HFFc6 (cell line): ENCODE results near the gene WNK2. TPM values are rescaled to one million over a fixed set of nuclear protein-coding genes. Genes with fewer than 3 reads are reported as not detected.
A peak's percentile ranks its signal among the peaks of the same experiment; 100 is the strongest.

Experiments
- DNase-seq: peaks from one replicate; pipeline ENCODE4 v3.0.0-alpha.2; 2018
- H3K27ac Mint-ChIP-seq: 2 replicates; pipeline ENCODE4 v1.8.0; 2020; ENCODE audit warnings: mild to moderate bottlenecking, mixed read lengths
- H3K27me3 Mint-ChIP-seq: 2 replicates; pipeline ENCODE4 v1.8.0; 2021; ENCODE audit warnings: mild to moderate bottlenecking, moderate library complexity, mixed read lengths; ENCODE audit not compliant: insufficient read depth
- H3K36me3 Mint-ChIP-seq: 2 replicates; pipeline ENCODE4 v1.8.0; 2021; ENCODE audit warnings: low read depth, mixed read lengths
- H3K4me1 Mint-ChIP-seq: 2 replicates; pipeline ENCODE4 v1.8.0; 2020; ENCODE audit warnings: low read depth, mixed read lengths
- H3K4me3 Mint-ChIP-seq: 2 replicates; pipeline ENCODE4 v1.8.0; 2020; ENCODE audit warnings: mild to moderate bottlenecking, moderate library complexity, mixed read lengths
- H3K9me3 Mint-ChIP-seq: 2 replicates; pipeline ENCODE4 v1.8.0; 2020; ENCODE audit warnings: mild to moderate bottlenecking, mixed read lengths
- total RNA-seq, 6 experiments: library from RNA; stranded (reverse); fragmentation: NEBNext Ultra II Directional; extraction: Animal tissue kit (Norgen Biotek cat#: 25700); gene quantifications; 2 replicates in 1 of 6; 3 replicates in 5 of 6; pipeline ENCODE4 v1.2.3, GENCODE V29; 2021
- TF ChIP-seq, protein P1 (sequence below): fragments of 200-600 bp; sonication (generic); IDR thresholded peaks from 2 replicates; pipeline ENCODE4 v1.5.0; 2021; ENCODE audit warnings: antibody characterized with exemption, mild to moderate bottlenecking

Gene WNK2
- total RNA-seq, 6 experiments from 2014 or later = not detected

DNA sequence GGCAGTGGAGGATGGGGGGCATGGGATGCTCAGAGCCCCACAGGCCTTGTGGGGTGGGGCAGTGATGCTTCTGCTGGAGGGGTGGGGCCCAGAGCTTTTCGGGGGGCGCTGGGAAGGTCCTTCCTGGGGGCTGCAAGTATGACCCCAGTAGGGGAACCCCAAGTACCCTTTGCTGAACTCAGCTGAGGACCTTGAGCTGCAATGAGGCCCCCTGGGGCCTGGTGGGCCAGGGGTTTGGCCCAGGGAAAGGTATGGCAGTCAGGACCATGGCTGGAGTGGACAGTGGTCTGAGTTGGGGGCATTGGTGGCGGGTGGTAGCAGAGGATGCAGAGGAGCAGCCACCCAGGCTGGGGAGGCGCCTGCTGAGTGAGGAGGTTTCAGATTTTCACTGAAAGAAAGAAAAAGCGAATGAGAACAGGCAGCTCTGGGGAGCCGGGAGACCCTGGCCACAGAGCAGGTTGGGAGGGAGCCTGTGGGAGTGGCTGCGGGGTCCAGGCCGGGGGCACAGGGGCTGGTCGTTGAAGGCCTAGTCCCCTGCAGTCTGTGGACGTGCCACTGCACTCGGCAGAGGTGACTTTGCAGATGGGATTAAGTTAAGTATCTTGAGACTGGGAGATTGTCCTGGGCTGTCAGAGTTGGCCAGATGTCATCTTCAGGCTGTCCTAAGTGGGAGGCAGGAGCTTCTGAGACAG lies 19.2 kb downstream of the WNK2 start:
- TF ChIP-seq, protein P1, sequence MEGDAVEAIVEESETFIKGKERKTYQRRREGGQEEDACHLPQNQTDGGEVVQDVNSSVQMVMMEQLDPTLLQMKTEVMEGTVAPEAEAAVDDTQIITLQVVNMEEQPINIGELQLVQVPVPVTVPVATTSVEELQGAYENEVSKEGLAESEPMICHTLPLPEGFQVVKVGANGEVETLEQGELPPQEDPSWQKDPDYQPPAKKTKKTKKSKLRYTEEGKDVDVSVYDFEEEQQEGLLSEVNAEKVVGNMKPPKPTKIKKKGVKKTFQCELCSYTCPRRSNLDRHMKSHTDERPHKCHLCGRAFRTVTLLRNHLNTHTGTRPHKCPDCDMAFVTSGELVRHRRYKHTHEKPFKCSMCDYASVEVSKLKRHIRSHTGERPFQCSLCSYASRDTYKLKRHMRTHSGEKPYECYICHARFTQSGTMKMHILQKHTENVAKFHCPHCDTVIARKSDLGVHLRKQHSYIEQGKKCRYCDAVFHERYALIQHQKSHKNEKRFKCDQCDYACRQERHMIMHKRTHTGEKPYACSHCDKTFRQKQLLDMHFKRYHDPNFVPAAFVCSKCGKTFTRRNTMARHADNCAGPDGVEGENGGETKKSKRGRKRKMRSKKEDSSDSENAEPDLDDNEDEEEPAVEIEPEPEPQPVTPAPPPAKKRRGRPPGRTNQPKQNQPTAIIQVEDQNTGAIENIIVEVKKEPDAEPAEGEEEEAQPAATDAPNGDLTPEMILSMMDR = no peak
- Mint-ChIP-seq H3K27me3 (peaks cover 31% of the 10 kb centered on the region), H3K27ac (no peak overlapping the region), H3K36me3 (no peaks in the 10 kb centered on the region), H3K4me1 (peaks cover 12% of the 10 kb centered on the region), H3K4me3 (no peak overlapping the region), H3K9me3 (no peaks in the 10 kb centered on the region)
- DNase-seq = no peak

DNA sequence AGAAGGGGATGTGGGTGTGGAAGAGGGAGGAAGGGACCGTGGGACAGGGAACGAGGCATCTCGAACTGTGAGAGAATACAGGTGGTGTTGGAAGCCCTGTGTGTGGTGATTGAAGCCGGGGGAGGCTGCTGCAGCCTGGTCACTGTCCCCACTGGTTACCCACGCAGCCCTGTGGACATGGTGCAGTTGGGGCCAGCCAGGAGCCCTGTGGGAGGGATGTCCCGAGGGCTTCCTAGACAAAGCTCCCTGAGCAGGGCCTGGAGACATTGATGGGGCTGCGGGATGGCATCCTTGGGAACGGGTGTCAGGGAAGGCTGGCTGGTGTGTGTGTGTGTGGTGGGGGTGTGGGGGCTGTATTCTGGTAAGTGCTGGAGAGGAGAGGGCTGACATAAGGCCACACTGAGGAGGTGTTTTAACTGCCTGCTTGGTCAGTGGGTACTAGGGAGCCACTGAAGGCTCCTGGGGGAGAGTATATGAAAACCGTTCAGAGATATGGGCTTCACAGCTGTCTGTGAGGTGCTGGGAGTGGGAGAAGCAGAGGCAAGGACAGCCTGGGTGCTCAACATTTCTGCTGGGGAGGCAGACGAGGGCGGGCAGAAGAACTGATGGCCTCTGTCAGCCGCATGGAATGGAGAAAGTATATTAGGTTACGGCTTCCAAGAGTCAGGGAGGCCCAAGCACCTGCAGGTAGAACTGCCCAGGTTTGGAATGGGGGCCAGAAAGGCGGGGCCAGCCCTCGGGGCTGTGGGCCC lies 20.0 kb downstream of the WNK2 start:
- Mint-ChIP-seq H3K4me1 (peaks cover 17% of the 10 kb centered on the region), H3K27me3 (peaks cover 26% of the 10 kb centered on the region), H3K27ac (no peak overlapping the region), H3K4me3 (no peak overlapping the region), H3K9me3 (peaks cover 7% of the 10 kb centered on the region), H3K36me3 (peaks cover 5% of the 10 kb centered on the region; the same call in 1 of the 2 replicates)
- DNase-seq = no peak
- TF ChIP-seq, protein P1 = no peak

DNA sequence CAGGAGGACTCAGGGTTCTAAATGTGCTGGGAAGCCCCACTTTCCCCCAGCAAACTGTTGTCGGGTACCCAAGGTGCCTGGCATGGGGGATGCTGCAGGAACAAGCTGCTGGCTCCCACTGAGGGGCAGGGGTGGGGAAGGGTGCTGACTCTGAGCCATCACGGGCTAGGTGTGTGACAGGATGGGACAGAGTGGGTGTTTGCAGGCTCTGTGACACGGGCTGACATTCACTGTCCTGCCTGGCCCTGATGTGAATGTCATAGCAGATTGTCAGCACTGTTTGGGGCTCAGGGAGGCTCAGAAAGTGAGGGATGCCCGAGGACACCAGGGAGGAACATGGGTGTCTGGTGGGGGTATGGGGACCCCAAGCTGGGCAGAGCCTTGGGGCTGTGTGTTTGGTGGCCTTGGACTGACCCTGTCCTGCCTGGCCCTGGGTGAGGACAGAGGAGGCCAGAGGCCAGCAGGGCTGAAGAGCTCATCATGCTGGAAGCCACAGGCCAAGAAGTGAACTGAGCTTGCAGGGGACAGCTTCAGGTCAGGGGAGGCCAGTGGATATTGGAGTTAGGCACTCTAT lies 20.6 kb downstream of the WNK2 start:
- H3K27ac Mint-ChIP-seq = no peak overlapping the region
- no peak overlapping the region for H3K4me3 Mint-ChIP-seq
- peaks cover 5% of the 10 kb centered on the region; the same call in 1 of the 2 replicates for H3K36me3 Mint-ChIP-seq
- H3K4me1 Mint-ChIP-seq = peaks cover 17% of the 10 kb centered on the region
- H3K9me3 Mint-ChIP-seq = peaks cover 11% of the 10 kb centered on the region
- H3K27me3 Mint-ChIP-seq = peaks cover 22% of the 10 kb centered on the region
- no peak for DNase-seq
- TF ChIP-seq, protein P1 = no peak

DNA sequence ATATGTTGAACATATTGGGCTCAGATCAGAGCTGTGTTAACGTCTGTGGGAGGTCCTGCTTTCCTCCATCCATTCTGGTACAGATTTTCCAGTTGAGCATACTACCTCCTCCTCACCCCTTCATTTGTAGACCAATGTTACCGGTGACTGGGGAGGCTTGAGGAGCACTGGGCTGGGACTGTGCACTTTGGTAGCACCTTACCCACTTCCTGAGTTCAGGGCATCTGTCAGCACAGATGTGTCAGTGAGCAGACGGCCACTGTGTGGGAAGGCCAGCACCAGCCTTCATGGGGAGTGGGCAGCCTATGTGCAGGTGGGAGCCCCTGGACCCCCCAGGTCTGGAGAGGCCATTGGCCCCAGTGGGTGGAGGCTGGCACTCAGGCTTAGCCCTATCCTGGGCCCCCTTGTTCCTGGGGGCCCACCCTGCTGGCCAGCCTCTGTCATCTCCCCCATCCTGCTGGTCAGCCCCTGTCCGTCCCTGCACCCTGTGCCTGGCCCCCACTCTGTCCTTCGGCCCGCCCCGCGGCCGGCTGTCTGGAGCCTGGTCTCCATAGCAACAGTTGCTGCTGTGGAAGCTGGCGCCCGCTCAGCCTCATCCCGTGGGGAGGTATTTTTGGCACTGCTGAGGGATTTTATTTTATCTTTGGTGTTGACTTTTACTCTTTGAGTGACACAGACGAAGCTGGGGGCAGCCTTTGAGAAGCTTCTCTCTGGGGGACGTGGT lies 21.3 kb downstream of the WNK2 start:
- Mint-ChIP-seq H3K4me1 (peaks cover 17% of the 10 kb centered on the region), H3K27ac (no peak overlapping the region; the same call in 1 of the 2 replicates), H3K27me3 (peaks cover 22% of the 10 kb centered on the region), H3K4me3 (no peak overlapping the region), H3K36me3 (peaks cover 5% of the 10 kb centered on the region; the same call in 1 of the 2 replicates), H3K9me3 (peaks cover 11% of the 10 kb centered on the region)
- peak; percentile 30 for DNase-seq
- TF ChIP-seq, protein P1 = no peak

DNA sequence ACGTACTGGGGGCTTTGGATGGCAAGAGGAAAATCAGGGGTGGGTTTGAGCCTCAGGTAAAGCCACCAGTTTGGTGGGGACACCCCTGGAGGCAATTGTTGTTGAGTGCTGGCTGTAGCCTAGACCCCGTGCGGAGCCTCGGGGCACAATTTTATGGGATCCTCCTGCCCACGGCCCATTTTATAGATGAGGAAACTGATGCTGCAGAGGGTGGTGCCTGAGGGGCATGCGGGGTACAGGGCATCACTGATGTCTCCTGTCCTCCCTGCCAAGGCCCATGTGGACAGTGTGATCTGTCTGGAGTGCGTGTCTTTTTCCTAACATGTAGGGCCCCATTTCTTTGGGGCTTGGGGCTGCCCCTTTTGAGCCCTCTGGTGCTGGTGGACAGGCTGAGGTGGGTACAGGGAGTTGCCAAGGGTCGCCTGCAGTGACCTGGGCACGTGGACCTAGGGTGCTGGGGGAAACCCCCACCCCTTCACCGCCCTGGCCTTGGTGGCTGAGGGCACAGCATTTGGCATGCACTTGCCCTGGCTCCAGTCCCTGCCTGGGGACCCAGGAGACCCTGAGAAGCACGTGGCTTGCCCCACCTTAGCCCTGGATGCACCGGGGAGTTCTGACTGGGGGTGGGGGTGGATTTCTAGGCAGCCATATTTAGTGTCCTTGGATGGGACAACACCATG lies 22.1 kb downstream of the WNK2 start:
- no peak for DNase-seq
- H3K4me1 Mint-ChIP-seq = peaks cover 17% of the 10 kb centered on the region

More for the DNA sequence above, 22.1 kb downstream of the WNK2 start:
- TF ChIP-seq, protein P1 = no peak
- H3K27ac Mint-ChIP-seq = no peak overlapping the region; the same call in 1 of the 2 replicates
- H3K9me3 Mint-ChIP-seq = peaks cover 11% of the 10 kb centered on the region
- no peak overlapping the region for H3K4me3 Mint-ChIP-seq
- H3K27me3 Mint-ChIP-seq = peaks cover 22% of the 10 kb centered on the region
- H3K36me3 Mint-ChIP-seq = peaks cover 5% of the 10 kb centered on the region; the same call in 1 of the 2 replicates
